ENCODE measurements around the gene GP9.

Gene GP9

DNA sequence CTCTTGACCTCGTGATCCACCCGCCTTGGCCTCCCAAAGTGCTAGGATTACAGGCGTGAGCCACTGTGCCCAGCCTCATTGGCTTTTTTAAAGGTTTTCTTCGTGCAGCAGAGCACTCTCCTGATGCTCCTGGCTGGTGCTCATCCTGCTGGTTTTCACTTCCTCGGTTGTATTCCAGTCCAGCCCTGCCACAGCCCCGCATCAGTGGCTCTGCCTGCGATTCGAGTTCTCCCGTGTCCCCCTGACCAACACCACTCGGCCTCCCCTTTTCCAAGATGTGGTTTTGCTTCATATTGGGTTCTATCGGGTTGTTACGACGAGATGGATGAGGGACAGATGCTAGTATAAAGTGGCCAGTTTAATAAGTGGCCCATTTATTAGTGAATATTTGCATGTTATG is 31.7 kb upstream of the GP9 start:
- DNase-seq (ENCODE audit: low read depth), result no peak

DNA sequence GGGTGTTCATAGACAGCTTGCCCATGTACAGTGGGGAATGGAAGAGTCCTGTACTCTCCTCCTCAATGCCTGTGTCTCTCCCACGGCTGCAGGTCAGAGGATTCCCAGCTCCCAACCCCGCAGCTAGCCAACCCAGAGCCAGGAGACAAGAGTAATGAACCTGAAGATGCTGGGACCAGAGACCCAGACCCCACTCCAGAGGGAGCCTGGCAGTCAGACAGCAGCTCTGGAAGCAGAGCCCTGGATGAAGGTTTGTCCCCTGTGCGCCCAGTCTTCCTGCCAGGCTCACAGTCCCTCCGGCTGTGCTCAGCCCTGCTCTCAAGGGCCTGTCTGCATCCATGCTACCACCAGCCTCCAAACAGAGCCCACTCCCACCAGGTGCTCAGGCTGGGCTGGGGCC is 30.0 kb upstream of the GP9 start:
- no peak for DNase-seq (ENCODE audit: low read depth)

DNA sequence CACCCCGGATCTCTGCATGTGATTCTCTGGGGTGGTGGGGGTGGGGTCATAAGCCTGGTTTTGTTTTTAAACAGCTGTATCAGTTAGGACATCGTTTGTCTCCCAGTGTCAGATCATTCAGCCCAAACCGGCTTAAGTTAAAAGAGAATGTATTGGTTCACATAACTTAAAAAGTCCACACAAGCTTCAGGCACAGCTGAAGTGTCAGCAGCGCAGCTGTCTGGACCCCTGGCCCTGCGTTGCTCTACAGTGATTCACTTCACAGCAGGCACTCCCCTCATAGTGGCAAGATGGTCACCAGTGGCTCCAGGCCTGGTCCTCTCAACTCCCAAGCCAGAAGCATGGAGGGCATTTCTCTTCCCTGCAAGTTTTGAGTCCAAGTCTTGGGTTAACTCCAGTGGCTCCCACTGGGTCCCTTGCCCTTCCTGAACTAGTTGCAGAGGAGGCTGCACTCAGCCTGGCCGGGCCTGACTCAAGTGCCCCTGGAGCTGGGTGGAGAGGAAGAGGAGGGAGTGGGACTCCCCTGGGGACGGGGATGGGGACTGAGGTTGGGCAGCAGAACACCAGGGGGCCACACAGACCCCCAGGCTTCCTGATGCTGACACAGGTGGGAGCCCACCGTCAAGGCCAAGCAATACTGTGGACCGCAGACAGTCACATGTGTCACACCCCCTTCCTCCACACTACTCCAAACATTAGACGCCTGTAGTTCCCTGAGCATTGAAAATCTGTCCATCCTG is 28.9 kb upstream of the GP9 start:
- no peak for DNase-seq (ENCODE audit: low read depth)

DNA sequence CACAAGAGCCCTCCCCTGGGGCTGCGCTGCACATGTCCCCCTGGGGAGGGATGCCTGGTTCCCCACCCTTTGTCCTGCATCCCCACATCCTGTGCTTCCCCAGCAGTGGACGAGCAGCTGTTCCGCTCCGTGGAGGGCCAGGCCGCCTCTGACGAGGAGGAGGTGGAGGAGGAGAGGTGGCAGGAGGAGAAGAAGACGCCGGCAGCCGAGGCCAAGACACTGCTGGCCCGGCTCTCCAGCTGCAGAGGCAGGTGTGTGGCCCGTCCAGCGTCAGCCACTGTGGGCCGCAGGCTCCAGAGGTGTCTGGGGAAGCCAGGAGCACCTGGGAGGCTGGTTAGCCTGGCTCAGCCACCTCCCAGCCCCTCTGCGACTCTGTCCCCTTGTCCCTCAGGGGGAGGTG is 27.9 kb upstream of the GP9 start:
- no peak for DNase-seq (ENCODE audit: low read depth)

DNA sequence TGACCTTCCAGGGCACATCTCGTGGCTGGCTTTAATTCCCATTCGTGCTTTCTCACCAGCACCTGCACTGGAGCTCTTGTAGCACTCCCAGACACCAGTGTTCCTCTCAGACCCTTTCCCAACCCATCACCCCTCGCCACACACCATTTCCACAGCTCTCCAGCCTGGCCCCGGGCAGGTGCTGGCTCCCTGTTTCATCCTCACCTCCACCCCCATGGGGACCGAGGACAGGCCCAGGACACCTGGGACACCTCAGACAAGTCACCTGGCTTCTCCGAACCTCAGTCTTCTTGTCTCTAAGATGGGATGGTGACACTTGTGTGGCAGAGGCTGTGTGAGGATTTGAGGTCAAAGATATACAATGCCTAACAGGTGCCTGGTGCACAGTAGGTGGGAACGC is 27.4 kb upstream of the GP9 start:
- DNase-seq (ENCODE audit: low read depth), result no peak

DNA sequence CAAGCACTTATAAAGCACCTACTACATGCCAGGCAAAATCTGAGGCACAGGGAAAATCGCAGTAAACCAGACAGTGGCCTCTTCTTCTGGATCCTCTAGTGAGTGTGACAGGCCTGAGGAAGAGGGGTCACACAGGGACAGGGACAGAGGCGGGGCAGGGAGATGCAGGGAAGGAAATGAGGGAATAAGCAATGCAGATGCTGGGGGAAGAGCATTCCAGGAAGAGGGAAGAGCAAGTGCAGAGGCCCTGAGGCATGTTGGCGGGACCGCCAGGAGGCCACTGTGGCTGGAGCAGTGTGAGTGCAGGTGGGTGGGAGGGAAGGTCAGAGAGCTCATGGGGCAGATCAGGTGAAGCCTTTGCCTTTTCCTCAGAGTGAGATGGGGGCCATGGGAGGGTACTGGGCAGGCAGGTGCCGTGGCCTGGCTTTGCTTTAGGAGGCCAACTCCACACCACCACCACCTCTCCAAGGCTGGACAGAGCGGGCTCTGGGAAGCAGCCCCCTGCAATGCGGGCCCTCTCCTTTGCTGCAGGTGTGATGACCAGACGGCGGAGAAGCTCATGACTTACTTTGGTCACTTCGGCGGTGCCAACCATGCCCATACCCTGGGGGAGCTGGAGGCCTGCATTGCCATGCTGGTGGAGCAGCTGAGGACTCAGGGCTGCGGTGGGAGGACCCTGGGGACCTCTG is 26.8 kb upstream of the GP9 start:
- no peak for DNase-seq (ENCODE audit: low read depth)

DNA sequence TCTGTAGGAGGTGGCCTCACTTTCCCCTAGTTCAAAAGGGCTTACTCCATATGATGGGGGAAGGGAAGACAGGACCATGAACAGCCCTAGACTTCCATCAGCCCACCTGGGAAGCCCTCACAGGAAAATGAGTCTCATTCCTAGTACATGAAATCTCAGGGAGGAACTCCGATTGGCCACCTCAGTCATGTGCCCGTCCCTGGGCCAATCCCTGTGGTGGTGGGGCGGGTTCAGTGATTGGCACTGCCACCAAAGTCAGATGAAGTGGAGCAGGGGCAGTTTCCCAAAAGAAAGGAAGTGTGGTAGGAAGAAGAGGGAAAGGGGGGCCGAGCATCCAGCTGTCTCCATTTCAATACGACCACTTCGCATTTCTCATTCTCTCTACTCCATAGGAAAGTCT is 25.9 kb upstream of the GP9 start:
- no peak for DNase-seq (ENCODE audit: low read depth)

DNA sequence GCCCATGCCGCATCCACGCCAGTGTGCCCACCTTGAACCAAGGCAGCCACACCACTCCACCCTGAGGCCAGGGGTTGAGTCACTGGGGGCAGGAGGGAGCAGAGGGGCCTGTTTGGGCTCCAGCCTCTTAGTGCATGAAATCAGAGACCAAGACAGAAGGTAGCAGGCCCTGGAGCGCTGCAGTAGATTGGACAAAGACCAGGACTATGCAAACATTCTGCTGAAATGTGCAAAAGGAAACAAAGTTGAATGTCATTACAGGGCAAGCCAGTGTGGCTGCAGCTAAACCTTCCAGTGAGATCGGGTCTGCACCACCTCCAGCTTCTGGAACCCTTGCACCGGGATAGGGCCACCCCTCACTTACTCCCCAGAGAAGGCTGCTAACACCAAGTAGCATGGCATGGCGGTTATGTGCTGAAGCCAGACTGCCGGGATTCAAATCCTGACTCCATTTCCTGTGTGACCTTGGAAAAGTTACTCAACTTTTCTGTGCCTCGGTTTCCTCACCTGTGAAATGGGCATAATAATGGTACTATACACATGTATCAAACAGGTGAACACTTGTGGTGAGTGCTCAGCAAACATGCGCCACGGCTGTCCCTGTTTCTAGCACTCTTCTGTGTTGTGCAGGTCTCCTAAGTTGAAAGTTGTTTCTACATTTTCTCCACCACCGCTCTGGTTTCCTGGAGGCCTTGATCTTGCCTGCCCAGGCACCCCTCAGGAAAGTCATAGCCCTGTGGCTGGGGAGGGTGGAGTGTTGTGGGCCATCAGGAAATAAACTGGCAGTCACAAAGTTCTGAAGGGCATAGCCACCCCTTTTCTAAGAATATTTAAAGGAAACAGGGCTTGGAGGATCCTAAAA is 25.0 kb upstream of the GP9 start:
- no peak for DNase-seq (ENCODE audit: low read depth)

DNA sequence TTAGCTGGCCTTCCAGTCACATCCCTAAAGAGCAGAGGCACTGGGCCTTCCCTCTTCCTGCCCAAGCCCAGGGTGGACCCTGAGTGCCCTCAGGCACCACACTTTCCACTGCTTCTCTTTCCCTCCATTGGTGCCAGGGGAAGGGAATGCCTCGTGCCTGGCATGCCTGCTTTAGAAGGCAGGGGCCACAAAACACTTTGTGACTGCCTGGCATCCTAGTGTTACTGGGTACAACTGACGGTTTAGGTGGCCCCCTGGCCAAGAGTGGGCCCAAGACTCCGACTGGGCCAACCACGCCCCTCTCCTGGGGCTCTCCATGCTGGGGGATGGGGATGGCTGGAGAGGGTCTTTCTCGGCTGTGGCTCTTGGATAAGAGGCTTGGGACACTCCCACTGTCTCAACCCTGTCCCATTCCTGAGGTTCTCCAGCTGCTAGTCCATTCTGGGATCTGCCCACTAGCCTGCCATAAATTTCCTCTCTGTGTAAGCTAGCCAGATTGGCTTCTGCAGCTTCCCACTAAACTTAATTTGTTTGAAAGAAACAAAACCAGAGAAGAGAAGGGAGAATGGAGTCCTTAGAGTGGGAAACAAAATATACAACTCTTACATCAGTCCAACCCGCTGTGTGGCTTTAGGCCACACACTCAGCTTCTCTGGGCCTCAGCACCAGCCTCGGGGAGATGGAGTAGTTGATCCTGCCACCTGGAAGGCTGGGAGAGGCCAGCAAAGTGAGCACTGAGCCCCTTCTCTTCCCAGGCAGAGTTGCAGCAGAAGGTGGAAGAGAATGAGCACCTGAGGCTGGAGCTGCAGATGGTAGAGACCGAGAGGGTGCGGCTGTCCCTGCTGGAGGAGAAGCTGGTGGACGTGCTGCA is 24.1 kb upstream of the GP9 start:
- DNase-seq (ENCODE audit: low read depth), result no peak

DNA sequence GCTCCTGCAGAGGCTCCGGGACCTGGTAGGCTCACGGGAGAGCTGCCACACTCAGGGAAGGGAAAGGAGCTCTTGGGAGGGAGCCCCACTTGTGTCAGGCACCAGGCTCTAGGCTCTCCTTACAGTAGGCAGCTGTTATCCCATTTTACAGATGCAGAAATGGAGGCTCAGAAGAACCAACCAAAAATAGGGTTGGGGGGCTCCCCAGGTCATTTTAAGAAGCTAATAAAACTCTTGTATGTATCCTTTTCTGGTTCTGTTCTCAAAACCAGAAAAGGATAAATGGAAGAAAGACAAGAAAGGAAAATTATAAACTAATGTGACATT is 23.5 kb upstream of the GP9 start:
- no peak for DNase-seq (ENCODE audit: low read depth)

DNA sequence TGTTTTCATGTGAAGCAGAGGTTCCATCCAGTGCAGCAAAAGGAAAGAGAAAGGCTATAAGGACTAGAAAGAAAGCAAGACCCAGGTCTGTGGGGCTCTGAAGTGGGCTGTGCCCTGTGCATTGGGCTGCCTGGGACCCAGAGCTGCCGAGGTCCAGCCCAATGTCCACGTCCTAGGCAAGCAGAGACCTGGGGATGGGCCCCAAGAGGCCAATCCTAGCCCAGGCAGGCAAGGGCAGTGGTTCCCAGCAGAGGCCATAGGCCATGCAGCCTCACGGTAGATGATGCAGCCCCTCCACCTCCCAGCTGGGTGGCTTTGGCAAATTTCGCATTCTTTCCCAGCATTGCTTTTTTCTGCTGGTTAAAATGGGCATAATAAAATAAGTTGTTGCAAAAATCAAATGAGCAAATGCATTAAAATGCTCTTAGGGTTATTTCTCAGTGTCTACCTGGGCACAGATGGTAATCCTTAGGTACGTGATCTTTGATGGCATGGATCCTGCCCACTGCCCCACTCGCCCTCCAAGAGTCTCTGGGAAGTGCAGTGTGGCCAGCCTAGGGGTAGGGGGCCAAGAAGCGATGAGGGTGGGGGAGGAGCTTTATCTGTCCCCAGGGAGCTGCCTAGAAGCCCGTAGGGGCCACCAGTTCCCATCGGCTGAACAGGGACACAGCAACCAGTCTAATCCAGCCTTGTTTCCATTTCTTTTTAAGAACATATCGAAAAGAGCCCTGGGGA is 22.3 kb upstream of the GP9 start:
- no peak for DNase-seq (ENCODE audit: low read depth)

DNA sequence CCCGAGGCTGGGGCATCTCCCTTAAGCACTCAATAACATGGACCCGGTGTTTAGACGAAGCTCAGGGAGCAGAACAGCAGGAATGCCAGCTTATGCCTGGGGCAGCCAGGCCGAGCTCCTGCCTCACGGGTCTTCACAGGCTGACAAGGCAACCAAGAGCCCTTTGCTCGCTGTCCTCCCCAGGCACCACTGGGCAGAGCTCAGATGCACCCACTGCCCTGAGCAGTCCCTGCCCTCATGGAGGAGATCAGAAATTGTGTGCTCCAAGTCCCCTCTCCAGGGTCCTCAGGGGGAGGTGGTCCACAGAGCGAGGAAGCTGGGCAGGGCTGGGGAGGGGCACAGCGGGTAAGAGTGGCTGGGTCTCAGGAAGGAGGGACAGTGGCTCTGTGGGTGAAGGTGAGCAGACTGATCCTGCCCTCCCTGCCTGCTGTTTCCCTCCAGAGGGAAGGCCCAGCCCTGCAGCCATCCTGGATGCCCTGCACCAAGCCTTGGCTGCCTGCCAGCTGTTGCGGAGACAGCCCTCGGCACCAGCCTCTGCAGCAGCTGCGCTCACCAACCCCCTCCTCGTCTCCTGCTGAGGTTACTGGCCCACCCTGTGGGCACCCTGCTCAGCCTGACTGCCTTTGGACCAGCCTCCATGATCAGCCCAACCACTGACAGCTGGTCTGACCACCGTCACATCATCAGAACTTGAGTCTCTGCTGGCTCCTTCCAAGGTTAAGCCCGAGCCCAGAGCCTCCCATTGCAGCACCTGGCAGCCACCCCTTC is 21.1 kb upstream of the GP9 start:
- no peak for DNase-seq (ENCODE audit: low read depth)

DNA sequence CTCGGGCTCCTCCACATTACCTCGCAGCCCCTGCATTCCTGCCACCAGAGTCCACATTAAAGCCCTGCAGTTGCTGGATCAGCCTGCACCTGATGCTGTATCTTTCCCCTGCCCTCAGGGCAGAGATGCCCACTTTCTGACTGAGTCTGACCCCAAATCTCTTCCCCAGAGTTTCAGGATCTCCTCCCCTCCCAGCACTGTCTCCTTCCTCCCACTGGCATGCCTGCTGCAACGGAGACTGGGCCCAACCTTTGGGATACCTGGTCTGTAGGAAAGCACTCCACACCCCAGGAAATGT is 20.6 kb upstream of the GP9 start:
- DNase-seq (ENCODE audit: low read depth), result no peak

DNA sequence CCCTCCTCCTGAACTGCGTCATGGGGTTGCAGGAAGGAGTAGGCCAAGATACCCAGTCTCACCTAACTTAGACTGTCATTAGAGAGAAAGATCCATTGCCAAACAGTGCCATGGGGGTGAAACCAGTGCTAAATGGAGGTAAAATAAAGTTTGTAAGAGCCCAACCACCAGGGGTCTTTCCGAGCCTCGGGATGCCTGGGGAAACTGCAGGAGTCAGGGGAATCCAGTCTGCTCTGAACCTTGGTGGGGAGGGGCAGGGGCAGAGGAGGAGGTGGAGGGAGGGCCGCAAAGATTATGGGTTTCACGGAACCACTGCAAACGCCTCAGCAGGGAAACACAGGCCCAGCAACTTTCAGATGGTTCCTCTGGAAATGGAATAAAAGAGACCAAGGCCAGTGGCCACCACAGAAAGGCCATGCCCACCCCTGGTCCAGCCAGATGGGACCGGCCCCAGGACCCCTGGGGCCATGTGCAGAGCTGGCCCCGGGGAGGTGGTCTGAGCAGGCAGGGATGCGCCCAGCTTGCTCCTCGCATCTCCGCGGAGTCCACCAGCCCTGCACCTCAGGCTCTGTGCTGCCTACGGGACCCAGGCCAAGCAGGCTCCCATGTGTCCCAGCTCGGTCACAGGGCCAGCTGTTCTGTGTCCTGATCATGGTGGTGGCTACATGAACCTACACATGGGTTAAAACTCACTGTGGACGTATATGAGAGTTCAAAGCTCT is 19.8 kb upstream of the GP9 start:
- DNase-seq (ENCODE audit: low read depth), result no peak

DNA sequence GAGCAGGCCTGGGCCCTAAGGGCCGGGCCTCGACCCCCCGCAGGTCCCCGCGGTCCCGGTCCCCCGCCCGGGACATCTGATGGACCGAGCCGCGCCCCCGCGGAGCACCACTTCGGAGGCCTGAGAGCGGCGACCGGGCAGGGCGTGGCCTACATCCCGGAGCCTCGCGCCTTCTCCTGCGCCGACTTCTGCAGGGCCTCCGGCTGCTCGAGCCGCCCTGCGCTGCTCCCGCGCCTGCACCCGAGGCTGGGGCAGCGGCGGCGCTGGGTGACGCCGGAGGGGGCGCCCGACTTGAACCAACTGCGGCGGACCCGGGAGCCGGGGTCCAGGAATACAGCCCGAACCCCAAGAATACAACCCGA is 14.9 kb upstream of the GP9 start:
- no peak for DNase-seq (ENCODE audit: low read depth)

DNA sequence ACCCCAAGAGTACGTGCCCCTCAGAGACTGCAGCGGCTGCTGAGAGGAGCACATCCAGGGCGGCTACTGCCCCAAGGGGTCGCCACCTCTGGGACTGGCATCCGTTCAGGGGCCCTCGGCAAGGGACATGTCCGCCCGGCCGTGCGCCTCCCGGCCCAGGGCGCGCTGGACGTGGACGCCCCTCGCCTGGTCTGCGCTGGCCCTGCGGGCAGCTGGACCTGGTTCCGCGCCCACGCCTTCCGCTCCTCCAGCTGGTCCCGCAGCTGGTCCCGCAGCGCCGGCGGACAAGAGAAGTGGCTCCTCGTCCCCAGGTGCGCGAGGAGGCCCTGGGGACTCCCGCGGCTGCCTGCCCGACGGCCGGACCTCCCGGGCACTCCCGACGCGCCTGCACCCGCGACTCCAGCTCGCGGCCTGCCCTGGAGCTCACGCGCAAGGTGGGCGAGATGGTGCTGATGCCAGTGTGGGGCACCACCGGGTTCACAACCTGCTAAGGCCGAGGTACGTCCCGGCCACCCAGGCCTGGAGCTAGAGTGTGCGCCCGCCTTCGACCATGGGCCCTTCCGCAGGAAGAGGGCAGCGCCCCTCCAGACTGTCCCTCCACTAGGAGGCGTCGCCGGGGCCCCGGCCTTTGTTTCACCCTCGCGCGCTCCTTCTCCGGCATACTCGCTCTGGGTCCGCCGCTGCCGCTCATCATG is 14.4 kb upstream of the GP9 start:
- DNase-seq (ENCODE audit: low read depth), result no peak

DNA sequence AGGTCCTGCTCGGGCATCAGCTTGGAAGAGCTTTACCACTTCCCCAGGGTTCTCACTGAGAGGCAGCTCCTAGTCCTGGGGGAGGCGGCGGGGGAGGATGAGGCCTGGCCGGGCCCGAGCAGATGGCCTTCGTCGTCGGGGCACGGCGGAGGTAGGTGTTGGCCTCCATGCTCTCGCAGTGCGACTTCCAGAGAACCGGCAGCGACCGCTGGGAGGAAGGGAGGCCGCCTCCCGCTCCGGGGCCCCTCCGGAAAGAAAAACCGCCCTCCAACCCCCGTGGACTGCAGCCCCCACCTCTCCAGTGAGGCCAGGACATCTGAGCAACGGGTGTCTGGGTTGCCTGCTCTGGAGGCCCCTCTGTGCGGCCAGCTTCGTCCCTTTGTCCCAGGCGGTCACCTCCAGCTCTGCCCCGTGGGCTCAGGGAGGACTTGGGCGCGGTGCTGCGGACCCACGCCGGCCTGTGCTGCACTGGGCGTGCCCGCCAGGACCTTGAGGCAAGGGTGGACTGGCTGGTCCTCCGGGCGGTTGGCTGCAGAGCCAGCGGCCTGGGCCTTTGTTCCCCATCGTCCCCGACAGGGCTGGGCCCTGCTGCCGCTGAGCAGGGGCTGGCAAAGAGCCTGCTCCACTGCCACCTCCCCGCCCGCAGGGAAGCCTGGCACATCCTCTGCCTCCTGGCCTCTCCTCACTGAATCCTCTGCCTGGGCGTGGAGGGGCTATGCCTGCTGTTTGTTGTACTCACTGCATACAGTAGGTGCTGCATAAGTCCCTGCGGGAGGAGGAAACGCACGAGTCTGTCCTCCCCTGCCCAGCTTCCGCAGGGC is 13.6 kb upstream of the GP9 start:
- no peak for DNase-seq (ENCODE audit: low read depth)

DNA sequence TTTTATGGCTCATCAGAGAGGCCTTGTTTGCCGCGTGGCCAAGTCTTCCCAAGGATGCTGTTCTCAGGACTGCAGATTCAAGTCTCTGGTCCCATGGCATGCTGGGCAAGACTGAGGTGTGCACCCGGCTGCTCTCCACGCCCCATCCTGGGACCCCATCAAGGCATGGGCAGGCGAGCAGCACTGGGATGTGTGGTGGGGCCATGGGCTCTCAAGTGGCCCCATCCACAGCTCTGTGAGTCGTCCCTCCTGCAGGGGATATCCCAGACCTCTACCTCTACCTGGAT is 13.1 kb upstream of the GP9 start:
- DNase-seq (ENCODE audit: low read depth), result no peak
